Gastroesophageal sphincter (tissue), 4 donors: ENCODE results near the gene PAX5. TPM values are rescaled to one million over a fixed set of nuclear protein-coding genes. Genes with fewer than 3 reads are reported as not detected.

Experiments
- ATAC-seq: fragments of 150-250 bp; one replicate; pipeline ENCODE4 v1.9.1; 2016; ENCODE audit warnings: mild to moderate bottlenecking, moderate library complexity
- H3K27ac ChIP-seq, 4 donors: fragments of 200-600 bp; sonication (generic) in 3 of 4; 1 replicate in 3 of 4; 2 replicates in 1 of 4; pipeline ENCODE4 v1.5.1; 2016 to 2019
- H3K27me3 ChIP-seq: fragments of 200-600 bp; sonication (generic); one replicate; pipeline ENCODE4 v1.5.1; 2019
- H3K36me3 ChIP-seq, 2 donors: fragments of 200-600 bp; sonication (generic); one replicate each; pipeline ENCODE4 v1.5.1; 2019; ENCODE audit warnings: control low read depth in 1 of 2
- H3K4me1 ChIP-seq, 3 donors: fragments of 200-600 bp; sonication (generic); 1 replicate in 2 of 3; 2 replicates in 1 of 3; pipeline ENCODE4 v1.5.1; 2016 to 2019; ENCODE audit warnings: control low read depth in 2 of 3
- H3K4me3 ChIP-seq, 2 donors: fragments of 200-600 bp; sonication (generic); one replicate each; pipeline ENCODE4 v1.5.1; 2019; ENCODE audit warnings: mild to moderate bottlenecking in 1 of 2, moderate library complexity in 1 of 2
- H3K9me3 ChIP-seq, 3 donors: fragments of 200-600 bp; sonication (generic); one replicate each; pipeline ENCODE4 v1.5.1; 2017 to 2019; ENCODE audit warnings: control low read depth in 2 of 3
- CTCF ChIP-seq, 4 experiments: fragments of 200-600 bp in 2 of 4; fragments of 450-650 bp in 2 of 4; sonication (generic) in 1 of 4; IDR thresholded peaks; one replicate each; pipeline ENCODE4 v1.5.1; 2017 to 2019; ENCODE audit warnings: antibody characterized with exemption in 4 of 4, mild to moderate bottlenecking in 2 of 4, moderate library complexity in 2 of 4
- EP300 ChIP-seq: sonication (generic); formaldehyde crosslinking; IDR thresholded peaks from one replicate; pipeline ENCODE4 v1.6.1; 2017; ENCODE audit warnings: antibody characterized with exemption, mild to moderate bottlenecking
- POLR2A ChIP-seq, 2 donors: fragments of 450-650 bp; IDR thresholded peaks; one replicate each; pipeline ENCODE4 v1.6.1; 2017; ENCODE audit warnings: antibody characterized with exemption in 2 of 2, mild to moderate bottlenecking in 2 of 2, moderate library complexity in 1 of 2
- POLR2AphosphoS5 ChIP-seq: sonication (generic); formaldehyde crosslinking; IDR thresholded peaks from one replicate; pipeline ENCODE4 v1.6.1; 2017; ENCODE audit warnings: antibody characterized with exemption
- WGBS, 2 donors: methylation state at CpG; one replicate each; pipeline ENCODE4 v1.1.5; 2018; ENCODE audit warnings: low coverage in 1 of 2; 5-methylcytosine and 5-hydroxymethylcytosine counted together
- total RNA-seq, 4 donors: library from RNA; depleted of rRNA; stranded (reverse); fragments of >200 nt; gene quantifications; one replicate each; pipeline ENCODE4 v1.1.0, GENCODE V29; 2016

The PAX5 gene
- total RNA-seq, 4 donors from 2014 or later = under 0.01 TPM; not detected in 3

GRCh38 chr9:36936498-36936831 lies 97.6 kb downstream of the PAX5 start:
- TF ChIP-seq CTCF (IDR thresholded peaks at IDR 0.05) = no peak
- TF ChIP-seq POLR2A (IDR thresholded peaks at IDR 0.05) = no peak
- no peak for TF ChIP-seq EP300
- TF ChIP-seq POLR2AphosphoS5 = no peak
- no peak for ATAC-seq
- no peak overlapping the region for H3K27ac ChIP-seq

GRCh38 chr9:36935768-36936497 lies 98.1 kb downstream of the PAX5 start:
- TF ChIP-seq EP300 (no peak), POLR2A (IDR thresholded peaks at IDR 0.05) (no peak), CTCF (IDR thresholded peaks at IDR 0.05) (no peak), POLR2AphosphoS5 (no peak)

More at GRCh38 chr9:36936498-36936831, 97.6 kb downstream of the PAX5 start:
- H3K4me1 ChIP-seq = no peaks in the 10 kb centered on the region
- no peaks in the 10 kb centered on the region for H3K36me3 ChIP-seq
- H3K27me3 ChIP-seq = peaks cover 54% of the 10 kb centered on the region
- H3K9me3 ChIP-seq = peaks cover 0 to 10% (median 0%) of the 10 kb centered on the region in 3 donors
- H3K4me3 ChIP-seq = no peak overlapping the region

GRCh38 chr9:36935332-36935731 lies 98.7 kb downstream of the PAX5 start:
- TF ChIP-seq POLR2A (IDR thresholded peaks at IDR 0.05) (no peak), POLR2AphosphoS5 (no peak), EP300 (no peak), CTCF (IDR thresholded peaks at IDR 0.05) (no peak)
- no peak for ATAC-seq
- Histone ChIP-seq H3K36me3 (no peaks in the 10 kb centered on the region), H3K27ac (no peak overlapping the region), H3K4me3 (no peak overlapping the region), H3K27me3 (peaks cover 53% of the 10 kb centered on the region), H3K4me1 (no peaks in the 10 kb centered on the region), H3K9me3 (peaks cover 0 to 10% (median 0%) of the 10 kb centered on the region in 3 donors)
- 67 to 76% methylated on average over 2 to 4 of the region's 4 CpGs for WGBS, 2 donors

More at GRCh38 chr9:36935768-36936497, 98.1 kb downstream of the PAX5 start:
- no peaks in the 10 kb centered on the region for H3K4me1 ChIP-seq
- ATAC-seq = no peak
- no peak overlapping the region for H3K4me3 ChIP-seq
- H3K27me3 ChIP-seq = peaks cover 53% of the 10 kb centered on the region
- 90% methylated on average over 2 of the region's 9 CpGs; no CpG with 5 or more reads in 1 of the 2 donors for WGBS, 2 donors
- H3K36me3 ChIP-seq = no peaks in the 10 kb centered on the region
- no peak overlapping the region for H3K27ac ChIP-seq
- peaks cover 0 to 10% (median 0%) of the 10 kb centered on the region in 3 donors for H3K9me3 ChIP-seq

GRCh38 chr9:36934478-36935065 lies 99.5 kb downstream of the PAX5 start:
- H3K9me3 ChIP-seq = peaks cover 0 to 10% (median 0%) of the 10 kb centered on the region in 3 donors
- 71 to 83% methylated on average over 3 to 4 of the region's 5 CpGs for WGBS, 2 donors
- H3K36me3 ChIP-seq = no peaks in the 10 kb centered on the region
- no peak overlapping the region for H3K4me3 ChIP-seq
- no peaks in the 10 kb centered on the region for H3K4me1 ChIP-seq
- TF ChIP-seq EP300 (no peak), POLR2AphosphoS5 (no peak), CTCF (IDR thresholded peaks at IDR 0.05) (no peak), POLR2A (IDR thresholded peaks at IDR 0.05) (no peak)
- ATAC-seq = no peak
- H3K27ac ChIP-seq = no peak overlapping the region
- peaks cover 48% of the 10 kb centered on the region for H3K27me3 ChIP-seq
